Activated CD4-positive, alpha-beta T cell treated with anti-CD3 and anti-CD28 coated beads, Interleukin-2, amount 50 U/mL, for 4 hours (primary cell): ENCODE measurements around the gene ALAS1.
"Not testable (repeated sequence)": the region's sequence is repeated elsewhere in the genome, so short reads cannot be mapped to it uniquely, and the experiment has no call there.

Source experiments
- DNase-seq, 2 experiments: peaks; one replicate each; pipeline ENCODE4 v3.0.0-alpha.2; 2020

Gene ALAS1

DNA sequence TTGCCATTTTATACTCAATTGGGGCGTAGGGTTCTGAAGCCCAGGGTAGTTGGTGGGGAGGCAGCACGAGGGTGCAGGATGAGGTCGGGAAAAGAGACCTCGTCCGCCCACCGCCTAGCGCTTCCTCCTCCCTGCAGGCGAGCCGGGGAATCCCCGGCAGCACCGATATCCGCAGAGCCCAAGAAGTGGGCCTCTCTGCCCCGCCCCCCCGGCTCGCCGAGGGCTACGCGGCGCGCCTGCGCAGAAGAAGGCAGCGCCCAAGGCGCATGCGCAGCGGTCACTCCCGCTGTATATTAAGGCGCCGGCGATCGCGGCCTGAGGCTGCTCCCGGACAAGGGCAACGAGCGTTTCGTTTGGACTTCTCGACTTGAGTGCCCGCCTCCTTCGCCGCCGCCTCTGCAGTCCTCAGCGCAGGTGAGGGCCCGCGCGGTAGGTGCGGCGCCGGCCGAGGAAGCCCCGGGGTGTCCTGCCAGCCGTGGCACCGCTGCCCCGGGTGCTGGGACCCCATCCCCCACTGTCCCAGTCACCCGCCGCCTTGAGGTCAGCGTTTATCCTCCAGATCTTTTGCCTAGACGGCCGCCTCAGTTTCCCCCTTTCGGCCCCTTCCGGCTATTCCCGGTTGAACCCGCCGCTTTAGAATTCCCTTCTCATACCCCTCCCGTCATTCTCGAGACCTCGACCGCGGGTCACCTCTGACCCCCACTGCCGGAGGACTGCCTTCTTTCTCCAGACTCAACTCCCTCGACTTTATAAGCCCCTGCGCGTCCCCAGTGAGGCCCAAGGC is at the start of gene ALAS1:
Gene ALAS1 (plus strand): TSS at position 319 of the 784 bp plus-strand sequence. CDS start 1,082 bp downstream, outside the sequence.
- DNase-seq: peak; percentile 90

GRCh38 chr3:52149021-52149420 is 48.9 kb upstream of the ALAS1 start:
- no peak for DNase-seq

GRCh38 chr3:52149726-52150125 is 48.2 kb upstream of the ALAS1 start:
- DNase-seq: no peak

- DNase-seq: no peak
Observed at GRCh38 chr3:52150357-52150756, 47.6 kb upstream of the ALAS1 start.

- DNase-seq: no peak
Observed at GRCh38 chr3:52150860-52151259, 47.1 kb upstream of the ALAS1 start.

GRCh38 chr3:52151991-52152390 is 46.0 kb upstream of the ALAS1 start:
- not testable (repeated sequence) for DNase-seq

DNA sequence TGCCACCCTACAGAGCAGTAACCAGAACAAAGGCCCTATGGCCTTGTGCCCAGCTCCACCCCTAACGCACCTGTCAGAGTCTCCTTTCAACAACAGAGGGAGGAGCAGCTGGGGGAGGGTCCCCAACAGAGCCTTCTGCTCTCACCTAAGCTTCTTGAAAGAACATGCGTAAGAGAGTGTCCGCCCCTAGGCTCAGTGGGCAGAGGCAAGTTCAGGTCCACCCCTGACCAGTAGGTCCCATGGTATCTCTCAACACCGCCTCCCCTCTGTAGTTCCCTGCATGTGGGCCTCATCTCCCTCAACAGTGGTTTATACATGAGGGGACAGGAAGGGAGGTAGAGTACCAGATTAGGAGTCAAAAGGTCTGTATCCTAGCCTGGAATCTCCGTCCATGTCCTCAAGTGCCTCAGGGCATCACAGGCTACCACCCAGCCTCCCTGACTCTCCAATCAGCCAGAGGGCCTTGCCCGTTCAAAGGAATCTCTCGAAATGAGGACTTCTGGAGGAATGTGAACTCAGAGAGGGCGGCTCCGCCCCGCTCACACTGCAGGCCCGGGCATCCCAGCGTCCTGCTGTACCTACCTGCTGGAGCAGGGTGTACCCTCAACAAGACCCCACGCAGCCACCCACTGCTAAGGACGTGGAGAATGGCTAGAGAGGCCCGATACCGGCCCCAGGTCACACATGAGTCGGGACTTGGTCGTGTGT is 44.4 kb upstream of the ALAS1 start:
- DNase-seq: no peak

DNA sequence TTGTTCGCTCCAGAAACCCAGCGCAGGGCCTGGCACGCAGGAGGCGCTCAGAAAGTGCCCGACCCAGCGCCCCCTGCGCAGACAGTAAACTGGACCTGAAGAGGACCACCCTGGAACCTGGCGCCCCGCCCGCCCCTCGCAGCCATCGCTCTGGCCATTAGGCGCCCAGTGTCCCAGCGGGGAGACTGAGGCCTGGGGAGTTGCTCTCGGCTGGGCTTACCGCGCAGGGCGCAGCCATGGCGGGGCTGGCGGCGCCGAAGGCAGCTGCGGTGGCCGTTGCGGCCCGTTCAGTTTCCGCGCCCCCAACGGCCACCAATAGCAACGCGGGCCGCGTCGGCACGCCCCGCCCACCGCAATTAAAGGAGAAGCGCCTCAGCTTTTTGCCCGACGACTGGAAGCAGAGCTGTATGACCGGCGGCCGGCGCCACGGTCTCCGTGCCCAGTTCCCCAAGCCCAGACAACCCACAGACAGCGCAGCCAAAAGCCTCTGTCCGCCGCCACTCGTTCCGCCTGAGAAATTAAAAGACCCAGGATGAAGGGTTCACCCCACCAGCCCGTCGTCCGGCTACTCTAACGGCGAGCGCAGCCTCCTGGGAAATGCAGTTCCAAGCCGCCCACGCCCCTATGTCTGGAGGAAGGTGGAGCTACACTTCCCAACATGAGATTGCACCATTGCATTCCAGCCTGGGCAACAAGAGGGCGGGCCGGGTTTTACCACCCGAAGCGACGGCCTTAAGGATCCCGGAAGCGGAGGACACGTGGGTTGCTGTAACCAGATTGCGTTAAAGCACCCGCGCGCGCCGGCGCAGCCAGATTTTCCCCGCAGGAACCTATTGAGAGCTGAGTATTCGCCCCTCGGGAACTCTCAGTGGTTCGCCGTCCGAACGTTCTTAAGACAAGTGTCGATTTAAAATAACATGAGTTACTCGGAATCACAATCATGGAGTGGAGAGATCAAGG is 43.5 kb upstream of the ALAS1 start, which contains the start of gene POC1A:
Gene POC1A (minus strand): TSS at position 289 of the 960 bp plus-strand sequence. CDS start 51 bp downstream, at position 238.
- peak; percentile 79 to 84 for DNase-seq

- DNase-seq: no peak
Observed at GRCh38 chr3:52155912-52156311, 42.0 kb upstream of the ALAS1 start.

GRCh38 chr3:52159503-52159902 is 38.5 kb upstream of the ALAS1 start:
- no peak for DNase-seq

GRCh38 chr3:52162250-52162872 is 35.6 kb upstream of the ALAS1 start:
- DNase-seq: no peak

DNA sequence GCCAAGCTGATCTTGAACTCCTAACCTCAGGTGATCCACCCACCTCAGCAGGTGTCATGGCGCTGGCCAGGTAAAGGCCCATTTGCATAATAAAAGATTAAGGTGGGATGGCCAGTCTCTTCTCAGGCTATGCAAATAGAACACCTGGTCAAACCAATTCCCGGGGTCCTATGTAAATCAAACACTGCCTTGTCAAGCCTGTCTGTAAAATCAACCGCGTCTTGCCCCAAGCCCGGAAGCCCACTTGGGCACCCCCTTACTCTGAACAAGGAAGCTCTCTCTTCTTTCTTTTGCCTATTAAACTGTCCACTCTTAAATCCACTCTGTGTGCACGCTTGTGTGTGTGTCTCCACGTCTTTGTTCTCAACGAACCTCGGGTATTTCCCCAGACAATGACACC is 30.7 kb upstream of the ALAS1 start:
- DNase-seq: no peak

- DNase-seq: not testable (repeated sequence)
Observed at GRCh38 chr3:52170217-52170616, 27.7 kb upstream of the ALAS1 start.

DNA sequence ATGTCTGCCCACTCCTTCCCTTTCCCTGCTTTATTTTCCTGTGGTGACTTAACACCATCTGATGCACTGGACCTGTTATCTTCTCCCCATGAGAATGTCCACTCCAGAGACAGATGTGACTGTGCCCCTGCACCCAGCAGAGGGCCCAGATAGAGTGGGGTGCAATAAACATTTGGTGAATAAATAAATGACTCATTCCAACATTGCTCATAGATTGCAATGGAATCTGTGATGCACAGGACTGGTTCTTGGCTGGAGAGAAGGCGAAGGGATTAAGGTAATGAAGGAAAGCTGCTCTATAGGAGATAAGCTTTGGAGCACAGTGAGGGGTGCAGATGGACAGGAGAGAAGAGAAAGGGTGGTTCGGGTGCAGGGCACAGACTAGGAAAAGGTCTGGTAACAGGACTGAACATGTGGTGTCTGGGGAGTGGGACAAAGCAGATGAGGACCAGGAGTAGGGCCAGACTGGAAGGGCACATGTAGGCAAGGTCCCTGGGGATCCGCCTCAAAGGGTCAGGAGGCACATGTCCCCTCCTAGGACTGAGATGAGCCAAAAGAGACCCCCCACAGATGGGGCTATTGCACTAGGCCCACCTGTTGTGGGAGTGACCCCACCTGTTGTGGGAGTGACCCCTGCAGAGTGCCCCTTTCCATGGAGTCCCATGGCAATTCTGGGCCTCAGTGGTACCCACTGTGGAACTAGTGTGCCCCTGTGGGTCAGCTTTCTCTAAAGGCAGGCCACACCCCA is 26.3 kb upstream of the ALAS1 start:
- DNase-seq: no peak

- DNase-seq: no peak
Observed at GRCh38 chr3:52172262-52172757, 25.6 kb upstream of the ALAS1 start.

- no peak for DNase-seq
Observed at GRCh38 chr3:52173101-52173500, 24.9 kb upstream of the ALAS1 start.

GRCh38 chr3:52174896-52175295 is 23.1 kb upstream of the ALAS1 start:
- no peak for DNase-seq

- no peak for DNase-seq
Observed at GRCh38 chr3:52175416-52176179, 22.4 kb upstream of the ALAS1 start.

DNA sequence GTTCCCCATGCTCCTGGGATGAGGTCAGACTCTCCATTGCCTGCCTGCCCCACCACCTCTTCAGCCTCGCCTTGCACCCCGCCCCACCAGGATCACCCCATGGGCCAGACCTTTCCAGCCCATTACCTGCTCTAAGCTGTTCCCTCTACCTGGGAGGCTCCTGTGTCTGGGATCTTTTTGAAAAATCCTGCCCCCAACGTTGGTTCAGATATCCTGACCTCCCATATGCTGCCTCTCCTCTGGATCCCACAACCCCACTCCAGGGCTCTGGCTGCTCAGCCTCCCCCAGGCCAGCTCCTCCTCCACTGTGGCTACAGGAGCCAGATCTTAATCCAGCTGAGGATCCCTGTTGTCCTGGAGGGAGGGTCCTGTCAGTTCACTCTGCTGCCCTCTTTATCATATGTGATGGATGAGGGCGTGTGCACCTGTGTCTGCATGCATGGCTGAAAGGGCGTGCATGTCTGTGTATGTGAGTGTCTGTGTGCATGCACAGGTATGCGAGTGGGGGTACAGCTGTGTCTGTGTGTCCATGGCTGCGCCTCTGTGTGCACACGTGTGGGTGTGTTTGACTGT is 21.7 kb upstream of the ALAS1 start:
- DNase-seq: no peak

DNA sequence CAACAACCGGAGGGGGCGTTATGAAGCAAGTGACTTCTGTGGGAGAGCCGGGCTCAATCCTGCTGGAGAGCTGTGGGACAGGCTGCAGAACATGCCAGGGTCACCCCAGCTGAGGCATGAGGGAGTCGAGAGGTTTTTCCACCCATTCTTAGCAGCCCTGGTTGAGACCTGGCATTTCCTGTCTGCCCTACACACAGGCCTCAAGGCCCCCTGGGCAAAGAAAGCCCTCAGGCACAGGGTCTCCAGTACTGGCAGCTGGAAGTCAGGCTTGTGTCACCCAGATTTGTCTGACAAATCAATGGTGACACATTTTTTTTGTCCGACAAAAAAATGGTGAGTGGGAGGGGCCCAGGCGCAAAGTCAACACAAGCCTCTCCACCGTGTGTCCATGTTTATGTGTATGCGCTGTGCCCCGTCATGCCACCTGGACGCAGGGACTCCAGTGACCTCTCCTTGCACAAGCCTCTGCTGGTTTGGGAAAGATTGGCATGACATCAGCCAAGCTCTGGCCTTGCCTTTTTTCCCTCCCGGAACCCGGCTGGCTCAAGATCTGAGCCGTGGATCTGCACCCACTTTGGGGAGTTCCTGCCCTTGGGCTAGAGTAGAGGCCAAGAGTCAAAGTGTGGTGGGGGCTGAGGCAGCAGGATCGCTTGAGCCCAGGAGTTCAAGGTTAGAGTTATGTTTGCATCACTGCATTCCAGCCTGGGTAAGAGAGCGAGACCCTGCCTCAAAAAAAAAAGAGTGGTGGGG is 20.8 kb upstream of the ALAS1 start:
- no peak for DNase-seq
